Dedifferentiated amniotic fluid mesenchymal stem cell (primary cell): ENCODE results near the gene RTN4R.
"Not testable (repeated sequence)": the region's sequence is repeated elsewhere in the genome, so short reads cannot be mapped to it uniquely, and the experiment has no call there.

Experiments used
- DNase-seq: peaks from one replicate; pipeline ENCODE4 v3.0.0-alpha.2; 2016; ENCODE audit errors: extremely low spot score

RTN4R gene

GRCh38 chr22:20286784-20287423 is 18.8 kb upstream of the RTN4R start:
- DNase-seq = not testable (repeated sequence)

- DNase-seq = not testable (repeated sequence)
Measured at GRCh38 chr22:20286312-20286660, 18.2 kb upstream of the RTN4R start.

- not testable (repeated sequence) for DNase-seq
Measured at GRCh38 chr22:20285473-20286311, 17.6 kb upstream of the RTN4R start.

DNA sequence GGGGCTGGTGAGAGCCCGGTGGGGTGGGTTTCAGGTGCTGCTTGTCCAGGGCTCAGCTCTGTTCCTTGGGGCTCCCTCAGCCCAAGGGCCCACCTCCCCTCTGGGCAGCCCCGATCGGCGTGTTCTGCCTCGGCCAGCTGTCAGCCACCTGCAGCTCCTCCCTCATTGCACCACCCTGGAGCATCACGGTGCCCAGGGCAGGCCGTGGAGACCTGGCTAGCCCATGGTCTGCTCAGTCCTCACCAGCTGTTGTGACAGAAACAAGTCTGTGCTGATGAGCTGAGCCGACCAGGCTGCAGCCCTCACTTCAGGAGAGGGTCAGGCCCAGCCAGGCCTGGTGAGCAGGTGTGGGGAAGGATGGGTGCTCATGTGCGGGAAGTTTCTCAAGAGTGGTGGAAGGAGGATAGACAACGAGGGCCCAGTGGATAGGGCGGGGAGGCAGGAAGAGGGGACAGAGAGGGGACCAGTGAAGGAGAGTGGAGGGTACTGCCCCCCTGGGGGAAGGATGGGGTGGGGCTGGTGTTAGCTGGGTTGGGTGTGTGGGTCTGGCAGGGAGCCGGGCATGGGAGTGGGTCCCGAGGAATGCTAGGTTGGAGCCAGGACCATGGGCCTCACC is 16.5 kb upstream of the RTN4R start:
- DNase-seq = no peak

DNA sequence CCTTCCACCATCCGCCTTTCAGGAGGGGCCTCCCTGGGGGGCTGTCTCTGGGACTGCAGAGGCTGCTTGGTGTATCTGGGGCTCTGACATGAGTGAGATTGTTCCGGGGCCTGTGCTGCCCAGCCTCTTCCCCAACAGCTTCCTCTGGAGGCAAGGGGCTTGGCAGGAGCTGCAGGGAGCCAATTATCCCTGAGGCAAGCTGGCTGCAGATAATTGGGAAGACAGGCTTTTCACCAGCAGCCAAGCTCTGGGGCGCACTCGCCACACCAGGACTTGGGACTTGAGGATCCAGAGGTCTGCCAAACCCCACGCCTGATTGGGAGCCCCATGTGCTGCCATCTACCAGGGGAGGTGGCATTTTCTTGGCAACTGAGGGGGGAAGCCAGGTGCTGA is 15.6 kb upstream of the RTN4R start:
- DNase-seq = no peak

- no peak for DNase-seq
Measured at GRCh38 chr22:20282901-20283673, 15.0 kb upstream of the RTN4R start.

- no peak for DNase-seq
Measured at GRCh38 chr22:20281891-20282290, 13.8 kb upstream of the RTN4R start.

GRCh38 chr22:20281473-20281872 is 13.4 kb upstream of the RTN4R start:
- not testable (repeated sequence) for DNase-seq

GRCh38 chr22:20280866-20281265 is 12.7 kb upstream of the RTN4R start:
- DNase-seq = no peak

DNA sequence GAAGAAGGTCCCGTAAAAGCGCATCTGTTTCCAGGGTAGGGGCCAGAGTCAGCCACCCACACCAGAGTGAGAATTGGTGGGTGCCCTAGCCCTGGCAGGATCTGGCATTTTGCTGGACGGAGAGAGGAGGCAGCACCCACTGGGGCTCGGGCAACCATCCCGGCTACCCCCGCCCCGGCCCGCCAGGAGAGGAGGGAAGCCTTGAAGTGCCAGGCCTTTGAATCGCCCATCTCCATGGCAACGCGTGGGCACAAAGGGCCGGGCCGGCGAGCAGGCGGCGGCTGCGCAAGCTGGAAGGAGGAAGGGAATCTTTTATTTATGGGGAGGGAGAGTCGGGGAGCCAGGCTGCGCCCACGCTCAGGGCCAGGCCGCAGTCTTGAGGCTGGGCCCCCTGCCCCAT is 12.0 kb upstream of the RTN4R start:
- DNase-seq = not testable (repeated sequence)

DNA sequence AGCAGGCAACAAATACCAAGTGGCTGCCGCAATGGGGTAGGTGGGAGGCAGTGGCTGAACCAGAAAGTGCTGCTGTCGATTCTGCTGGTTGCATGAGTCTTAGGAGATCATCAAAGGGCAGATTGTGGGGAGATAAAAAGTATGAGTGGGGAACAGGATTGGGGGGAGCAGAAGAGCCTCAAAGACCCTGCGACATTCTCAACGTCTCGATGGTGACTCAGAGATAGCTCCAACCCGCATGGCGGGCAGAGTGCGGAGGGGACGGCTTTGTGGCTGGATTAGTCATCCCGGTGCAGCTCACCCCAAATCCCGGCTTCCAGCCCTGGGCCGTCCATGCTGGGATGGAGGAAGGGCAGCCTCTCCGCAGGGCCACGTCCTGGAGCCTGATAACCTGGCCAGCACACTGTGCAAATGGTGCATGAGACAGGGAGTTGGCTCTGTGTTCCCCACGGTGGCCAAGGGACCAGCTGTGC is 11.6 kb upstream of the RTN4R start:
- no peak for DNase-seq

GRCh38 chr22:20278726-20279490 is 10.8 kb upstream of the RTN4R start:
- DNase-seq = not testable (repeated sequence)

DNA sequence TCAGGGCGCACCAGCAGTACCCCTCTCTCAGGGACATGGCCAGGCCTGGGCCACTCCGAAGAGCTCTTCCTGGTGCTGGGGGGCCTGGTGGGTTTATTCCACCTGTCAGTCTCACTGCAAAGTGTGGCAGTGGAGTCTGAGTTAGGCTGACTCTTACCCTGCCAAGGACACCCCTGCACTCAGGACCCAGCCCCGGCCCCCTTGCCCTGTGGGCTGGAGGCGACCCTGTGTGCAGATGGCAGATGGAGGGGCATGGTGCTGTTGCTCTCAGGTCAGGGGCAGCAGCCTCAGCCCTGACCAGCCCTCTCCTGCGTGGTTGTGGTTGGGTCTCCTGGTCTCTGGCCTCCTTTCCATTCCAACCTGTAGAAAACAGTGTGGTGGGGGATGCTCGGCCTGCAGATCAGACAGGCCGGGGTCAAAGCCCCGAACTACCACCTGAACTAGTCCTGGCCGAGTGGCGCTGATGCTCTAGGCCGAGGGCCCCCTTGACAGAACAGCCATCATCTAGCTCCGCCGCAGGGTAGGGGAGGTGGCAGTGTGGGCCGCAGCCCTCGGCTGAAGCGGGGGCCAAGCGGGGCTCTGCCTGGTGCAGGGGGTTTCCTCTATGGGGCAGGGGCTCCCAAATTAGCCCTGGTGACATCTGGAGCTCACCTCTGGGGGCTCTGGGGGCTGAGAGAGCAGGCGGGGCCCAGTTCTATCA is 10.0 kb upstream of the RTN4R start:
- not testable (repeated sequence) for DNase-seq

DNA sequence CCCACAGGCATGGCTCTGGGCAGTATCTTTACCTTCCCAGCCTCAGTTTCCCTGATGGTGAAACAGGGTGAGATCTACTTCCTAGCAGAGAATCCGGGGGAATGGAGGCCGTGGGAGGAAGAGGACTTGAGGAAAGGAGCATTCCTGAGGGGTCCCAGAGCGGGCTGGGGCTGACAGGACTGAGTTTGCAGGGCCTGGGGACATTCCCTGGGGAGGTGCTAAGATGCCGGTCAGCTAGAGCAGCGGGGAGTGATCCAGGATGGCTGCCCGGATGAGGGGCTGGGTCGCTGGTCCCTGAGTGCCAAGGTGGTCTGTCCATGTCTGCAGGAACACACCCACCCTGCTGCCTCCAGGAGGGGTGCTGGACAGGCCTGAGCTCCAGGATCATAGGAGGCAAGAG is 8.3 kb upstream of the RTN4R start:
- DNase-seq = no peak

GRCh38 chr22:20275836-20276235 is 7.7 kb upstream of the RTN4R start:
- DNase-seq = no peak

GRCh38 chr22:20275325-20275724 is 7.2 kb upstream of the RTN4R start:
- DNase-seq = not testable (repeated sequence)

DNA sequence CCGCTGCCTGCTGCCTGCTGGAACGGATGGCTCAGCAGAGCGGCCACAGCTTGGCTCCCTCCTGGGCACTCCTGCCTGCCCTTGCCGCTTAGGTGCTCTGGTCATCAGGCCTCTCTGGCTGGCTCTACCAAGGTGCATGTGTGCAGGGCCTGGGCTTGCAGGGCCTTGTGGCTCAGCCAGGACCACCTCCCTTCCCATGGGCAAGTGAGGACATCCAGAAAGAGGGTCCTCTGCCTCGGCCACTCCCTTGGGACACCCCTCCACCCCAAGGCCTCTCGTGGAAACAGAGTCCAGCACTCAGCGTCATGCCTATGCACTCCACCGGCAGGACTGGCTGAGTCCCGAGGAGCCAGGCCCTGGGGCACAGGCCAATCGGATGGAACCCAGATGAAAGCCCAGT is 6.3 kb upstream of the RTN4R start:
- DNase-seq = not testable (repeated sequence)

- no peak for DNase-seq
Measured at GRCh38 chr22:20273758-20274181, 5.7 kb upstream of the RTN4R start.

GRCh38 chr22:20272700-20273099 is 4.6 kb upstream of the RTN4R start:
- DNase-seq = no peak

DNA sequence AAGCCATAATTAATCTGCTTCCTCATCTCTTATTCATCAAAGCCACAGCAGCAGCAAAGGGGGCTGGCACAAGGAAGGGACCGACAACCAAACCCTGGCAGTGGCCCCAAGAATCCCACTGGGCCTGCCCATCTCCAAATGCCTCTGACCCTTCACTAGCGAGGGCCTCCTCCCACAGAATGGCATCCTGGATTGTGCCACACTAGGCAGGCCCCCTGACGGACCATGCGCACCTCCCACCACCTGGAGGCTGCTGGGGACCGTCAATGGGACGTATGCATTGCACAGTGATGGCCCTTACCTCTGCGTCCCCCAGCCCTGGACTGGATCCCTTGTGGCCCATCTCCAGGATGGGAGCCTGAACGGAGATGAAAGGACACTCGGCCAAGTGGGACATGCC is 4.1 kb upstream of the RTN4R start:
- DNase-seq = no peak
